HCT116 (cell line): Measurements from ENCODE around the gene PPP2CA. TPM values are rescaled to one million over a fixed set of nuclear protein-coding genes. Genes with fewer than 3 reads are reported as not detected.

Experiments
- ATAC-seq: fragments of 200-7000 bp; cut with Tn5 transposase; 2 replicates; pipeline ENCODE4 v1.9.1; 2020; ENCODE audit warnings: mild to moderate bottlenecking, moderate library complexity
- BruUV-seq: library from RNA; stranded (reverse); fragments of 400-500 nt; replicated peaks from 2 replicates; lab custom pipeline; 2021; lab: Mats Ljungman, UMichigan
- CTCF ChIA-PET: fragments of 300-600 bp; sonication (Branson Sonifier 250); formaldehyde crosslinking; loops from one replicate; lab custom pipeline; 2021; ENCODE audit warnings: antibody characterized with exemption; lab: Charles Lee
- POLR2A ChIA-PET: fragments of 300-600, 350-600 bp; sonication (Branson Sonifier 250); formaldehyde crosslinking; loops from one replicate; lab custom pipeline; 2021; ENCODE audit warnings: antibody characterized with exemption; lab: Charles Lee
- RAD21 ChIA-PET, 2 experiments: fragments of 300-600 bp; sonication (Branson Sonifier 250); formaldehyde crosslinking; loops; one replicate each; lab custom pipeline; 2023; ENCODE audit warnings: low total read pairs in 2 of 2; ENCODE audit not compliant: uncharacterized antibody in 2 of 2, unreplicated experiment in 2 of 2, low non-redundant PET in 1 of 2; lab: Charles Lee
- DNase-seq: peaks from one replicate; pipeline ENCODE4 v3.0.0-alpha.2; 2010; ENCODE audit warnings: low read depth, low spot score
- H2AFZ ChIP-seq: fragments of 200-600 bp; shearing (Covaris generic), sonication (generic); 2 replicates; pipeline ENCODE4 v1.6.1; 2017; ENCODE audit warnings: low read depth, mixed run types, mixed read lengths, antibody characterized with exemption, low read length; ENCODE audit not compliant: poor library complexity, severe bottlenecking
- H3K27ac ChIP-seq: 2 replicates; pipeline ENCODE4 v1.5.1; 2012; ENCODE audit warnings: low read depth, low read length
- H3K27me3 ChIP-seq: fragments of 200-600 bp; sonication (generic); 2 replicates; pipeline ENCODE4 v1.6.1; 2016; ENCODE audit warnings: mixed run types, low read length, mixed read lengths; ENCODE audit not compliant: insufficient read depth
- H3K36me3 ChIP-seq, 2 experiments: fragments of 200-500 bp in 1 of 2; fragments of 200-600 bp in 1 of 2; sonication (Bioruptor generic) in 1 of 2; sonication (generic) in 1 of 2; 2 replicates each; pipeline versions ENCODE4 v1.5.1 to v1.6.1; 2014 to 2016; ENCODE audit warnings: low read length in 2 of 2, inconsistent platforms in 1 of 2, mixed read lengths in 1 of 2, mixed run types in 1 of 2; ENCODE audit not compliant: insufficient read depth in 2 of 2, control insufficient read depth in 1 of 2
- H3K4me1 ChIP-seq, 2 experiments: fragments of 200-600 bp in 1 of 2; sonication (generic) in 1 of 2; 2 replicates each; pipeline versions ENCODE4 v1.5.1 to v1.6.1; 2012 to 2017; ENCODE audit warnings: low read length in 2 of 2, inconsistent platforms in 1 of 2, mild to moderate bottlenecking in 1 of 2, mixed read lengths in 1 of 2, mixed run types in 1 of 2, moderate library complexity in 1 of 2; ENCODE audit not compliant: insufficient read depth in 2 of 2, control insufficient read depth in 1 of 2
- H3K4me2 ChIP-seq: fragments of 200-600 bp; sonication (generic); 2 replicates; pipeline ENCODE4 v1.6.1; 2017; ENCODE audit warnings: mixed run types, low read length, mixed read lengths
- H3K4me3 ChIP-seq, 2 experiments: fragments of 200-600 bp in 1 of 2; sonication (generic) in 1 of 2; replicated peaks in 1 of 2; 2 replicates each; pipeline ENCODE4 v1.5.1; 2011 to 2016; ENCODE audit warnings: low read length in 2 of 2, control low read depth in 1 of 2, low read depth in 1 of 2, mild to moderate bottlenecking in 1 of 2, mixed read lengths in 1 of 2, mixed run types in 1 of 2
- H3K79me2 ChIP-seq: fragments of 200-600 bp; sonication (generic); 2 replicates; pipeline ENCODE4 v1.6.1; 2017; ENCODE audit warnings: mild to moderate bottlenecking, mixed run types, low read length, moderate library complexity, mixed read lengths; ENCODE audit not compliant: insufficient read depth
- H3K9ac ChIP-seq: fragments of 200-600 bp; sonication (generic); 2 replicates; pipeline ENCODE4 v1.6.1; 2016; ENCODE audit warnings: low read length, mixed read lengths
- H3K9me2 ChIP-seq: fragments of 200-600 bp; sonication (generic), shearing (Covaris generic); 2 replicates; pipeline ENCODE4 v1.6.1; 2017; ENCODE audit warnings: mixed run types, mild to moderate bottlenecking, moderate library complexity; ENCODE audit not compliant: insufficient read depth
- H3K9me3 ChIP-seq, 2 experiments: fragments of 200-500 bp in 1 of 2; fragments of 200-600 bp in 1 of 2; sonication (Bioruptor generic) in 1 of 2; sonication (generic) in 1 of 2; 2 replicates each; pipeline ENCODE4 v1.6.1; 2014 to 2017; ENCODE audit warnings: low read length in 2 of 2, mixed read lengths in 2 of 2, inconsistent platforms in 1 of 2, low read depth in 1 of 2, mild to moderate bottlenecking in 1 of 2, mixed run types in 1 of 2, moderate library complexity in 1 of 2; ENCODE audit not compliant: control insufficient read depth in 1 of 2, insufficient read depth in 1 of 2
- H4K20me1 ChIP-seq: fragments of 200-600 bp; sonication (generic), shearing (Covaris generic); 2 replicates; pipeline ENCODE4 v1.6.1; 2017; ENCODE audit warnings: mixed run types, mild to moderate bottlenecking, moderate library complexity; ENCODE audit not compliant: insufficient read depth
- CBX3 ChIP-seq: IDR thresholded peaks from 2 replicates; pipeline ENCODE4 v1.6.1; 2012; ENCODE audit warnings: low read depth
- CEBPB ChIP-seq: IDR thresholded peaks from 2 replicates; pipeline ENCODE4 v1.6.1; 2012; ENCODE audit warnings: low read depth
- FOSL1 ChIP-seq: IDR thresholded peaks from 2 replicates; pipeline ENCODE4 v1.6.1; 2012; ENCODE audit warnings: low read depth
- JUND ChIP-seq: IDR thresholded peaks from 2 replicates; pipeline ENCODE4 v1.6.1; 2012
- MAX ChIP-seq: IDR thresholded peaks from 2 replicates; pipeline ENCODE4 v1.6.1; 2012
- RAD21 ChIP-seq: IDR thresholded peaks from 2 replicates; pipeline ENCODE4 v1.6.1; 2012; ENCODE audit warnings: low read depth, mild to moderate bottlenecking
- SIN3A ChIP-seq: IDR thresholded peaks from 2 replicates; pipeline ENCODE4 v1.6.1; 2012; ENCODE audit warnings: low read depth
- SP1 ChIP-seq: IDR thresholded peaks from 2 replicates; pipeline ENCODE4 v1.6.1; 2012; ENCODE audit warnings: low read depth
- SRF ChIP-seq: IDR thresholded peaks from 2 replicates; pipeline ENCODE4 v1.6.1; 2012; ENCODE audit warnings: low read depth
- TCF7L2 ChIP-seq: IDR thresholded peaks from 2 replicates; pipeline ENCODE4 v1.7.0; 2011; ENCODE audit warnings: borderline replicate concordance, inconsistent platforms; ENCODE audit not compliant: insufficient read depth, insufficient read length; ENCODE audit errors: extremely low read depth
- ZBTB33 ChIP-seq: IDR thresholded peaks from 2 replicates; pipeline ENCODE4 v1.6.1; 2011; ENCODE audit warnings: mild to moderate bottlenecking, low read length, moderate library complexity; ENCODE audit not compliant: insufficient replicate concordance; ENCODE audit errors: extremely low read depth
- intact Hi-C: fragments of 100-400 bp; cut with micrococcal nuclease; formaldehyde crosslinking; loops from 2 replicates; pipeline ENCODE4 v1.10.0; 2022
- total RNA-seq: library from RNA; stranded (reverse); gene quantifications from one replicate; pipeline ENCODE4 v1.2.1, GENCODE V29; 2021; ENCODE audit not compliant: unreplicated experiment

Gene PPP2CA
- total RNA-seq, 1 experiment from 2014 or later = 167 TPM

GRCh38 chr5:134148316-134148715 lies 77.6 kb downstream of the PPP2CA start:
- Histone ChIP-seq H3K4me1 (no peaks in the 10 kb centered on the region), H3K9me3 (no peaks in the 10 kb centered on the region), H3K4me2 (no peak overlapping the region), H3K9me2 (no peaks in the 10 kb centered on the region), H3K9ac (no peak overlapping the region), H3K27me3 (no peaks in the 10 kb centered on the region), H2AFZ (no peak overlapping the region), H4K20me1 (peaks cover 6% of the 10 kb centered on the region), H3K4me3 (no peak overlapping the region), H3K79me2 (peaks cover 53% of the 10 kb centered on the region), H3K36me3 (peaks cover 24 to 67% of the 10 kb centered on the region in 2 experiments), H3K27ac (no peak overlapping the region)
- CTCF ChIA-PET = interaction anchor here (1.0 to 2.2 kb wide), 2 partner anchors 10 to 109 kb away, joined by 5 read pairs; no protein-coding TSS in a partner anchor
- POLR2A ChIA-PET = no interaction called here
- no TSS peak for BruUV-seq
- intact Hi-C loops = no loop called here
- TF ChIP-seq JUND (no peak), TCF7L2 (no peak), SIN3A (no peak), RAD21 (no peak), CBX3 (no peak), ZBTB33 (no peak), SP1 (no peak), SRF (no peak), FOSL1 (no peak), MAX (no peak), CEBPB (no peak)
- DNase-seq = no peak
- RAD21 ChIA-PET = no interaction called here
- no peak for ATAC-seq
